ENCODE results near the gene OBP2B.
"Not testable (repeated sequence)": the region's sequence is repeated elsewhere in the genome, so short reads cannot be mapped to it uniquely, and the experiment has no call there.

Gene OBP2B

GRCh38 chr9:133201424-133202144 is 7.5 kb downstream of the OBP2B start:
- no peak for DNase-seq (ENCODE audit: low spot score)

GRCh38 chr9:133200631-133201030 is 8.4 kb downstream of the OBP2B start:
- DNase-seq (ENCODE audit: low spot score) = no peak

- DNase-seq (ENCODE audit: low spot score) = no peak
Measured at GRCh38 chr9:133199648-133200321, 9.3 kb downstream of the OBP2B start.

- no peak for DNase-seq (ENCODE audit: low spot score)
Measured at GRCh38 chr9:133195029-133195428, 14.0 kb downstream of the OBP2B start.

GRCh38 chr9:133194597-133194996 is 14.5 kb downstream of the OBP2B start:
- DNase-seq (ENCODE audit: low spot score) = no peak

- no peak for DNase-seq (ENCODE audit: low spot score)
Measured at GRCh38 chr9:133191989-133192388, 17.1 kb downstream of the OBP2B start.

GRCh38 chr9:133189826-133190225 is 19.2 kb downstream of the OBP2B start:
- no peak for DNase-seq (ENCODE audit: low spot score)

- DNase-seq (ENCODE audit: low spot score) = no peak
Measured at GRCh38 chr9:133188843-133189180, 20.2 kb downstream of the OBP2B start.

- DNase-seq (ENCODE audit: low spot score) = peak; percentile 48
Measured at GRCh38 chr9:133188006-133188842, 20.8 kb downstream of the OBP2B start.

GRCh38 chr9:133187561-133188005 is 21.5 kb downstream of the OBP2B start:
- no peak for DNase-seq (ENCODE audit: low spot score)

- DNase-seq (ENCODE audit: low spot score) = no peak
Measured at GRCh38 chr9:133186736-133187135, 22.3 kb downstream of the OBP2B start.

GRCh38 chr9:133184971-133185370 is 24.1 kb downstream of the OBP2B start:
- DNase-seq (ENCODE audit: low spot score) = peak; percentile 49

- no peak for DNase-seq (ENCODE audit: low spot score)
Measured at GRCh38 chr9:133182151-133182550, 26.9 kb downstream of the OBP2B start.

- DNase-seq (ENCODE audit: low spot score) = no peak
Measured at GRCh38 chr9:133181561-133181960, 27.5 kb downstream of the OBP2B start.

GRCh38 chr9:133180953-133181352 is 28.1 kb downstream of the OBP2B start:
- no peak for DNase-seq (ENCODE audit: low spot score)

- no peak for DNase-seq (ENCODE audit: low spot score)
Measured at GRCh38 chr9:133173056-133173455, 36.0 kb downstream of the OBP2B start.

GRCh38 chr9:133171161-133171961 is 37.7 kb downstream of the OBP2B start:
- no peak for DNase-seq (ENCODE audit: low spot score)

GRCh38 chr9:133170716-133171115 is 38.3 kb downstream of the OBP2B start:
- no peak for DNase-seq (ENCODE audit: low spot score)

- DNase-seq (ENCODE audit: low spot score) = not testable (repeated sequence)
Measured at GRCh38 chr9:133169687-133170086, 39.4 kb downstream of the OBP2B start.

- no peak for DNase-seq (ENCODE audit: low spot score)
Measured at GRCh38 chr9:133169102-133169501, 39.9 kb downstream of the OBP2B start.

GRCh38 chr9:133168432-133168831 is 40.6 kb downstream of the OBP2B start:
- DNase-seq (ENCODE audit: low spot score) = no peak

- no peak for DNase-seq (ENCODE audit: low spot score)
Measured at GRCh38 chr9:133167769-133168168, 41.3 kb downstream of the OBP2B start.

All from HuH-7.5 (cell line).